GM18517 (cell line): ENCODE results near the gene TMTC2.
"Not testable (repeated sequence)": the region's sequence is repeated elsewhere in the genome, so short reads cannot be mapped to it uniquely, and the experiment has no call there.

Experiments used
- ATAC-seq: cut with Tn5 transposase; IDR thresholded peaks from one replicate; pipeline ENCODE4 v1.9.1; 2021; ENCODE audit warnings: mild to moderate bottlenecking, moderate library complexity; ENCODE audit not compliant: unreplicated experiment

Gene TMTC2

GRCh38 chr12:82781309-82781997 lies 94.7 kb downstream of the TMTC2 start:
- no peak for ATAC-seq

- no peak for ATAC-seq
These were observed 96.7 kb downstream of the TMTC2 start for GRCh38 chr12:82783435-82783834.

GRCh38 chr12:82787016-82787415 lies 100.3 kb downstream of the TMTC2 start:
- no peak for ATAC-seq

GRCh38 chr12:82788594-82788993 lies 101.9 kb downstream of the TMTC2 start:
- ATAC-seq: no peak

- no peak for ATAC-seq
These were observed 103.0 kb downstream of the TMTC2 start for GRCh38 chr12:82789674-82790073.

GRCh38 chr12:82793751-82794281 lies 107.1 kb downstream of the TMTC2 start:
- no peak for ATAC-seq

- no peak for ATAC-seq
These were observed 110.8 kb downstream of the TMTC2 start for GRCh38 chr12:82797480-82797879.

- ATAC-seq: no peak
These were observed 113.5 kb downstream of the TMTC2 start for GRCh38 chr12:82800185-82800584.

- ATAC-seq: no peak
These were observed 115.4 kb downstream of the TMTC2 start for GRCh38 chr12:82801951-82802610.

- no peak for ATAC-seq
These were observed 116.5 kb downstream of the TMTC2 start for GRCh38 chr12:82803201-82803600.

- ATAC-seq: no peak
These were observed 117.9 kb downstream of the TMTC2 start for GRCh38 chr12:82804601-82805000.

GRCh38 chr12:82805004-82805403 lies 118.3 kb downstream of the TMTC2 start:
- ATAC-seq: not testable (repeated sequence)

- no peak for ATAC-seq
These were observed 119.2 kb downstream of the TMTC2 start for GRCh38 chr12:82805812-82806497.

- ATAC-seq: no peak
These were observed 120.5 kb downstream of the TMTC2 start for GRCh38 chr12:82807132-82807737.

- no peak for ATAC-seq
These were observed 123.9 kb downstream of the TMTC2 start for GRCh38 chr12:82810568-82810967.

GRCh38 chr12:82817368-82817767 lies 130.7 kb downstream of the TMTC2 start:
- no peak for ATAC-seq

- ATAC-seq: no peak
These were observed 131.7 kb downstream of the TMTC2 start for GRCh38 chr12:82818271-82819035.

- ATAC-seq: no peak
These were observed 139.8 kb downstream of the TMTC2 start for GRCh38 chr12:82826505-82826904.

GRCh38 chr12:82832096-82832495 lies 145.4 kb downstream of the TMTC2 start:
- no peak for ATAC-seq

GRCh38 chr12:82832981-82833380 lies 146.3 kb downstream of the TMTC2 start:
- ATAC-seq: no peak

GRCh38 chr12:82833481-82833880 lies 146.8 kb downstream of the TMTC2 start:
- no peak for ATAC-seq
